Gastroesophageal sphincter (tissue), 4 donors: ENCODE results near the gene SLC9B2. TPM values are rescaled to one million over a fixed set of nuclear protein-coding genes. Genes with fewer than 3 reads are reported as not detected.
A peak's percentile ranks its signal among the peaks of the same experiment; 100 is the strongest.

ENCODE experiments used
- ATAC-seq: fragments of 150-250 bp; one replicate; pipeline ENCODE4 v1.9.1; 2016; ENCODE audit warnings: mild to moderate bottlenecking, moderate library complexity
- H3K27ac ChIP-seq, 4 donors: fragments of 200-600 bp; sonication (generic) in 3 of 4; 1 replicate in 3 of 4; 2 replicates in 1 of 4; pipeline ENCODE4 v1.5.1; 2016 to 2019
- H3K27me3 ChIP-seq: fragments of 200-600 bp; sonication (generic); one replicate; pipeline ENCODE4 v1.5.1; 2019
- H3K36me3 ChIP-seq, 2 donors: fragments of 200-600 bp; sonication (generic); one replicate each; pipeline ENCODE4 v1.5.1; 2019; ENCODE audit warnings: control low read depth in 1 of 2
- H3K4me1 ChIP-seq, 3 donors: fragments of 200-600 bp; sonication (generic); 1 replicate in 2 of 3; 2 replicates in 1 of 3; pipeline ENCODE4 v1.5.1; 2016 to 2019; ENCODE audit warnings: control low read depth in 2 of 3
- H3K4me3 ChIP-seq, 2 donors: fragments of 200-600 bp; sonication (generic); one replicate each; pipeline ENCODE4 v1.5.1; 2019; ENCODE audit warnings: mild to moderate bottlenecking in 1 of 2, moderate library complexity in 1 of 2
- H3K9me3 ChIP-seq, 3 donors: fragments of 200-600 bp; sonication (generic); one replicate each; pipeline ENCODE4 v1.5.1; 2017 to 2019; ENCODE audit warnings: control low read depth in 2 of 3
- EP300 ChIP-seq: sonication (generic); formaldehyde crosslinking; IDR thresholded peaks from one replicate; pipeline ENCODE4 v1.6.1; 2017; ENCODE audit warnings: antibody characterized with exemption, mild to moderate bottlenecking
- POLR2A ChIP-seq, 2 donors: fragments of 450-650 bp; IDR thresholded peaks; one replicate each; pipeline ENCODE4 v1.6.1; 2017; ENCODE audit warnings: antibody characterized with exemption in 2 of 2, mild to moderate bottlenecking in 2 of 2, moderate library complexity in 1 of 2
- POLR2AphosphoS5 ChIP-seq: sonication (generic); formaldehyde crosslinking; IDR thresholded peaks from one replicate; pipeline ENCODE4 v1.6.1; 2017; ENCODE audit warnings: antibody characterized with exemption
- whole genome bisulfite sequencing, 2 donors: methylation state at CpG; one replicate each; pipeline ENCODE4 v1.1.5; 2018; ENCODE audit warnings: low coverage in 1 of 2; 5-methylcytosine and 5-hydroxymethylcytosine counted together
- total RNA-seq, 4 donors: library from RNA; depleted of rRNA; stranded (reverse); fragments of >200 nt; gene quantifications; one replicate each; pipeline ENCODE4 v1.1.0, GENCODE V29; 2016
- TF ChIP-seq, protein P1 (sequence below), 4 experiments: fragments of 200-600 bp in 2 of 4; fragments of 450-650 bp in 2 of 4; sonication (generic) in 1 of 4; IDR thresholded peaks; one replicate each; pipeline ENCODE4 v1.5.1; 2017 to 2019; ENCODE audit warnings: antibody characterized with exemption in 4 of 4, mild to moderate bottlenecking in 2 of 4, moderate library complexity in 2 of 4

Gene SLC9B2, protein sequence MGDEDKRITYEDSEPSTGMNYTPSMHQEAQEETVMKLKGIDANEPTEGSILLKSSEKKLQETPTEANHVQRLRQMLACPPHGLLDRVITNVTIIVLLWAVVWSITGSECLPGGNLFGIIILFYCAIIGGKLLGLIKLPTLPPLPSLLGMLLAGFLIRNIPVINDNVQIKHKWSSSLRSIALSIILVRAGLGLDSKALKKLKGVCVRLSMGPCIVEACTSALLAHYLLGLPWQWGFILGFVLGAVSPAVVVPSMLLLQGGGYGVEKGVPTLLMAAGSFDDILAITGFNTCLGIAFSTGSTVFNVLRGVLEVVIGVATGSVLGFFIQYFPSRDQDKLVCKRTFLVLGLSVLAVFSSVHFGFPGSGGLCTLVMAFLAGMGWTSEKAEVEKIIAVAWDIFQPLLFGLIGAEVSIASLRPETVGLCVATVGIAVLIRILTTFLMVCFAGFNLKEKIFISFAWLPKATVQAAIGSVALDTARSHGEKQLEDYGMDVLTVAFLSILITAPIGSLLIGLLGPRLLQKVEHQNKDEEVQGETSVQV
- total RNA-seq = 10 to 100 TPM; 14.3 to 24.9 (median 20.2) TPM

DNA sequence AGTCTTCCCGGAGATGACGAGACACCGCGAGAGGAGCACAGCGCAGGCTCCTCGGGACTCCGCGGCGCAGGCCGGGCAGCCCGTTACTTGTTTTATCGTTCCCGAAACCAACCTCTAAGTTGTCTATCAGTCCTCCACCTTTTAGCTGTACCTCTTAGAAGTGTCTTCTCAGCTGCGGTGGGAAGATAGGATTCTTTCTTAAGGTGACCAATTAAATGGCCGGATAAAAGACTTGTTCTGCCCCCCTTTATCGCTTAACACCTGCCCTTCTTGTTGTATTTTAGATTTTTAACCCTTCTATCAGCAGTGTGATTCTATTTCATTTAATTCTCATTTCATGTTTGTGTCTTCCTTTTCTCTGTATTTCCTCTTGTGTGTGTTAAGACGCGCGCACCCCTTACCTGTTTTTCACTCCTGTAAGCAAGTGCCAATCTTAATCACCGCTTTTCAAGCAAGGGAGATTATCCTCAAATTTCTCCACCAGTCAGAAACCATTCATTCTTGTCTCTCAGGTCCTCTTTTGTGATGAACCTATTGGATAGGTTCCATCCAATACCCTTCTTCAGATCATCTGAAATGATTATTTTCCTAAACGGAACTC is at the start of gene SLC9B2:
Gene SLC9B2, minus strand, starts transcription at position 15 of the 601 bp plus-strand sequence. CDS start 9,211 bp downstream, outside the sequence.
- H3K27ac ChIP-seq = peak within 1 kb of the TSS; percentile 66 to 90 (median 87)
- peak within 1 kb of the TSS; percentile 53 to 61 for H3K4me3 ChIP-seq
- H3K4me1 ChIP-seq = peaks cover 3 to 35% (median 5%) of the 10 kb centered on the region in 3 donors
- peaks cover 0 to 26% of the 10 kb centered on the region in 2 donors for H3K36me3 ChIP-seq
- 20 to 27% methylated on average over 7 to 17 of the region's 21 CpGs for WGBS, 2 donors
- no peak for ATAC-seq
- no peaks in the 10 kb centered on the region for H3K9me3 ChIP-seq
- H3K27me3 ChIP-seq = no peaks in the 10 kb centered on the region
- no peak for TF ChIP-seq EP300
- TF ChIP-seq, protein P1, sequence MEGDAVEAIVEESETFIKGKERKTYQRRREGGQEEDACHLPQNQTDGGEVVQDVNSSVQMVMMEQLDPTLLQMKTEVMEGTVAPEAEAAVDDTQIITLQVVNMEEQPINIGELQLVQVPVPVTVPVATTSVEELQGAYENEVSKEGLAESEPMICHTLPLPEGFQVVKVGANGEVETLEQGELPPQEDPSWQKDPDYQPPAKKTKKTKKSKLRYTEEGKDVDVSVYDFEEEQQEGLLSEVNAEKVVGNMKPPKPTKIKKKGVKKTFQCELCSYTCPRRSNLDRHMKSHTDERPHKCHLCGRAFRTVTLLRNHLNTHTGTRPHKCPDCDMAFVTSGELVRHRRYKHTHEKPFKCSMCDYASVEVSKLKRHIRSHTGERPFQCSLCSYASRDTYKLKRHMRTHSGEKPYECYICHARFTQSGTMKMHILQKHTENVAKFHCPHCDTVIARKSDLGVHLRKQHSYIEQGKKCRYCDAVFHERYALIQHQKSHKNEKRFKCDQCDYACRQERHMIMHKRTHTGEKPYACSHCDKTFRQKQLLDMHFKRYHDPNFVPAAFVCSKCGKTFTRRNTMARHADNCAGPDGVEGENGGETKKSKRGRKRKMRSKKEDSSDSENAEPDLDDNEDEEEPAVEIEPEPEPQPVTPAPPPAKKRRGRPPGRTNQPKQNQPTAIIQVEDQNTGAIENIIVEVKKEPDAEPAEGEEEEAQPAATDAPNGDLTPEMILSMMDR (IDR thresholded peaks at IDR 0.05) = peak in 1 of 4 experiments; percentile 4

DNA sequence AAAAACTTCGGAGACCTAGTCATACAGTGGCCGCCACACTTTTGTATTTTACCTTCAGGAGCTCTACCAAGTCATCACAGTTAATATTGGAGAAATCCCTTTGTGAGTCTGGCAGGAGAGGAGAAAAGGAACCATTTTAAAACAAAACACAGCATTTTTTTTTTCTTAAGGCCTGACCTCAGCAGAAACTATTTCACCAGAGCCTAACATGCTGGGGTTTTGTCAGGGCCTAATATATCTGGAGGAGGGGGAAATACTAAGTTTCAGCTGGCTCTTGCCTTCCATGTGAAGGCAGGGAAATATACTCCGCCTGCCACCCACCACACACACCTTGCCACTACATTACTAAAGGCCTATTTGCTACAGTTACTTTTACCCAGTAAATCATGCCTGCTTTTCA is 49.6 kb upstream of the SLC9B2 start:
- TF ChIP-seq EP300 = no peak
- TF ChIP-seq POLR2A (IDR thresholded peaks at IDR 0.05) = no peak
- no peak for TF ChIP-seq POLR2AphosphoS5
- TF ChIP-seq, protein P1 (IDR thresholded peaks at IDR 0.05) = no peak
- H3K27ac ChIP-seq = no peak overlapping the region
- H3K4me1 ChIP-seq = no peaks in the 10 kb centered on the region
- no peak overlapping the region for H3K4me3 ChIP-seq
- H3K36me3 ChIP-seq = no peaks in the 10 kb centered on the region
- WGBS, 2 donors = 91 to 100% methylated on average over 3 of the region's 3 CpGs
- no peaks in the 10 kb centered on the region for H3K27me3 ChIP-seq
- H3K9me3 ChIP-seq = peaks cover 0 to 6% (median 1%) of the 10 kb centered on the region in 3 donors
- no peak for ATAC-seq

DNA sequence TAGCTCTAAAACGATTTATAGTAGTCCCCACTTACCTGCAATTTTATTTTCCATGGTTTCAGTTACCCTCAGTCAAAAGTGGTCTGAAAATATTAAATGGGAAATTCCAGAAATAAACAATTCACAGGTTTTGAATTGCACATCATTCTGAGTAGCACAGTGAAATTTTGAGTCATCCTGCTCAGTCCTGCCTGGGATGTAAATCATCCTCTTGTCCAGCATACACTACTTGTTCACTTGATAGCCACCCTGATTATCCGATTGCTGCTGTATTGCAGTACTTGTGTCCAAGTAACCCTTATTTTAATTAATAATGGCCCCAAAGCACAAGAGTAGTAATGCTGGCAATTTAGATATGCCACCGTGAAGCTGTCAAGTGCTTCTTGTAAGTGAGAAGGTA is 46.6 kb upstream of the SLC9B2 start:
- Histone ChIP-seq H3K27ac (no peak overlapping the region), H3K9me3 (no peaks in the 10 kb centered on the region), H3K36me3 (no peaks in the 10 kb centered on the region), H3K27me3 (no peaks in the 10 kb centered on the region), H3K4me1 (no peaks in the 10 kb centered on the region), H3K4me3 (no peak overlapping the region)
- ATAC-seq = no peak
- no peak for TF ChIP-seq POLR2AphosphoS5
- 77 to 100% methylated on average over 3 of the region's 3 CpGs for WGBS, 2 donors

DNA sequence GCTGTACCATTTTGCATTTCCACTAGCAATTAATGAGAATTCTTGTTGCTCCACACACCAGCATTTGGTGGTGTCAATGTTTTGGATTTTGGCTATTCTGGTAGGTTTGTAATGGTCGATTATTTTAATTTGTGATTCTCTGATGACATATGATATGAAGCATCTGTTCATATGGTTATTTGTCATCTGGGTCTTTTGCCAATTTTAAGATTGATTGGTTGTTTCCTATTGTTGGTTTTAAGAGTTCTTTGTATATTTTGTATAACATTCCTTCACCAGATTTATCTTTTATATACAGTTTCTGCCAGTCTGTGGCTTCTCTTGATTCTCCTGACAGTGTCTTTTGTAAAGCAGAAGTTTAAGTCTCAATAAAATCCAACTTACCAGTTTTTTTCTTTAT is 41.6 kb upstream of the SLC9B2 start:
- no peaks in the 10 kb centered on the region for H3K27me3 ChIP-seq
- no peak overlapping the region for H3K27ac ChIP-seq
- ATAC-seq = no peak
- WGBS, 2 donors = 64 to 83% methylated on average over 1 of the region's 1 CpG
- no peaks in the 10 kb centered on the region for H3K4me1 ChIP-seq
- H3K36me3 ChIP-seq = no peaks in the 10 kb centered on the region
- no peak overlapping the region for H3K4me3 ChIP-seq
- TF ChIP-seq, protein P1 (IDR thresholded peaks at IDR 0.05) = no peak
- TF ChIP-seq POLR2AphosphoS5 (no peak), EP300 (no peak), POLR2A (IDR thresholded peaks at IDR 0.05) (no peak)
- no peaks in the 10 kb centered on the region for H3K9me3 ChIP-seq

DNA sequence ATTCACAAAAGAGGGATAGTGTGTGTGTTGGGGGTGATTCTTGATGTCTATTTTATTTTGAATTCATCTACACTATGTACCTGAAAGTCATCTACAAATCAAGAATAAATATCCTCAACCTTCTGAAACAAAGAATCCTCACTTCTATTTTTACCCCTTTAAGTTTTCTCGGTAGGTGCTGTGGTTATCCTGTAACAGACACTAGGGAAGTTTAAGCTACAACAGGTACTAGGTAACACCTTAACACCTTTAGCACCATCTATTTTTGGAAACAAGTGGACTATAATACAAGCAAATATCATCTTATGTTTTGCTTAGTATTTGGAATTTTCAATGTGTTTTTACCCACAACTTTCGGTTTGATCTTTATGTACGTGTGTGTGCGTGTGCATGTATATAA is 35.0 kb upstream of the SLC9B2 start:
- Histone ChIP-seq H3K4me1 (no peaks in the 10 kb centered on the region), H3K4me3 (no peak overlapping the region), H3K27me3 (no peaks in the 10 kb centered on the region), H3K9me3 (no peaks in the 10 kb centered on the region), H3K27ac (no peak overlapping the region), H3K36me3 (no peaks in the 10 kb centered on the region)
- TF ChIP-seq, protein P1 (IDR thresholded peaks at IDR 0.05) = no peak
- TF ChIP-seq POLR2AphosphoS5 = no peak
- no peak for TF ChIP-seq POLR2A (IDR thresholded peaks at IDR 0.05)
- no peak for TF ChIP-seq EP300
- WGBS, 2 donors = 68 to 97% methylated on average over 4 of the region's 4 CpGs
- ATAC-seq = no peak
